Epithelial cell of proximal tubule (primary cell): ENCODE results near the gene UBFD1. TPM values are rescaled to one million over a fixed set of nuclear protein-coding genes. Genes with fewer than 3 reads are reported as not detected.

Experiments
- DNase-seq: peaks from one replicate; pipeline ENCODE4 v3.0.0-alpha.2; 2011; ENCODE audit warnings: low read depth
- H3K4me3 ChIP-seq: 2 replicates; pipeline ENCODE4 v1.5.1; 2011; ENCODE audit warnings: low read depth, mild to moderate bottlenecking, low read length
- CTCF ChIP-seq: conservative IDR thresholded peaks from 2 replicates; pipeline ENCODE4 v1.5.1; 2012; ENCODE audit warnings: low read depth, mild to moderate bottlenecking, low read length
- total RNA-seq: library from RNA; depleted of rRNA; stranded (reverse); fragments of >200 nt; gene quantifications from 2 replicates; pipeline ENCODE4 v1.2.3, GENCODE V29; 2015

UBFD1 gene
- total RNA-seq, 1 donor from 2014 or later: 90.1 TPM

- H3K4me3 ChIP-seq: no peak overlapping the region
- TF ChIP-seq CTCF: peak; percentile 4
- peak; percentile 82 for DNase-seq
Measured at GRCh38 chr16:23527961-23528643, 29.4 kb upstream of the UBFD1 start.

- H3K4me3 ChIP-seq: no peak overlapping the region
- DNase-seq: no peak
- TF ChIP-seq CTCF: no peak
Measured at GRCh38 chr16:23528644-23529310, 28.8 kb upstream of the UBFD1 start.

GRCh38 chr16:23530062-23530461, 27.5 kb upstream of the UBFD1 start:
- H3K4me3 ChIP-seq: no peak overlapping the region
- no peak for TF ChIP-seq CTCF
- no peak for DNase-seq

GRCh38 chr16:23532448-23532847, 25.1 kb upstream of the UBFD1 start:
- no peak overlapping the region for H3K4me3 ChIP-seq
- no peak for TF ChIP-seq CTCF
- DNase-seq: no peak

GRCh38 chr16:23534868-23535860, 22.4 kb upstream of the UBFD1 start:
- TF ChIP-seq CTCF: no peak
- DNase-seq: no peak
- H3K4me3 ChIP-seq: no peak overlapping the region

- DNase-seq: no peak
- TF ChIP-seq CTCF: no peak
- H3K4me3 ChIP-seq: no peak overlapping the region
Measured at GRCh38 chr16:23535901-23536300, 21.6 kb upstream of the UBFD1 start.
